Stomach (tissue), 4 donors: ENCODE results near the gene SYT14.

Experiments
- CTCF ChIP-seq, 7 experiments: fragments of 450-650 bp in 4 of 7; fragments of 200-600 bp in 3 of 7; sonication (generic) in 3 of 7; IDR thresholded peaks; one replicate each; pipeline ENCODE4 v1.5.1; 2016 to 2019; ENCODE audit warnings: antibody characterized with exemption in 7 of 7, control low read depth in 2 of 7, mild to moderate bottlenecking in 1 of 7
- POLR2AphosphoS5 ChIP-seq, 3 donors: sonication (generic); formaldehyde crosslinking; IDR thresholded peaks; one replicate each; pipeline ENCODE4 v1.6.1; 2016; ENCODE audit warnings: antibody characterized with exemption in 3 of 3

- no peak for TF ChIP-seq CTCF (IDR thresholded peaks at IDR 0.05)
- no peak for TF ChIP-seq POLR2AphosphoS5 (IDR thresholded peaks at IDR 0.05)
These were observed 10.1 kb downstream of the SYT14 start for GRCh38 chr1:209948155-209948554.
